GM21515 (cell line): ENCODE results near the gene ANKRD11.
"Not testable (repeated sequence)": the region's sequence is repeated elsewhere in the genome, so short reads cannot be mapped to it uniquely, and the experiment has no call there.

ENCODE experiments used
- ATAC-seq: cut with Tn5 transposase; IDR thresholded peaks from one replicate; pipeline ENCODE4 v1.9.1; 2021; ENCODE audit not compliant: unreplicated experiment

ANKRD11 gene

GRCh38 chr16:89318871-89319630 lies 171.3 kb downstream of the ANKRD11 start:
- no peak for ATAC-seq

- ATAC-seq: no peak
Observed at GRCh38 chr16:89318430-89318758, 172.0 kb downstream of the ANKRD11 start.

- ATAC-seq: no peak
Observed at GRCh38 chr16:89317729-89318429, 172.5 kb downstream of the ANKRD11 start.

- no peak for ATAC-seq
Observed at GRCh38 chr16:89317101-89317671, 173.2 kb downstream of the ANKRD11 start.

GRCh38 chr16:89316701-89317100 lies 173.7 kb downstream of the ANKRD11 start:
- ATAC-seq: no peak

- ATAC-seq: no peak
Observed at GRCh38 chr16:89315791-89316581, 174.4 kb downstream of the ANKRD11 start.

- no peak for ATAC-seq
Observed at GRCh38 chr16:89315271-89315670, 175.1 kb downstream of the ANKRD11 start.

- ATAC-seq: no peak
Observed at GRCh38 chr16:89314854-89315253, 175.5 kb downstream of the ANKRD11 start.

GRCh38 chr16:89314357-89314756 lies 176.0 kb downstream of the ANKRD11 start:
- no peak for ATAC-seq

- ATAC-seq: no peak
Observed at GRCh38 chr16:89313583-89313982, 176.8 kb downstream of the ANKRD11 start.

- no peak for ATAC-seq
Observed at GRCh38 chr16:89312598-89313299, 177.6 kb downstream of the ANKRD11 start.

- no peak for ATAC-seq
Observed at GRCh38 chr16:89312194-89312593, 178.2 kb downstream of the ANKRD11 start.

GRCh38 chr16:89311636-89312035 lies 178.7 kb downstream of the ANKRD11 start:
- ATAC-seq: no peak

- ATAC-seq: no peak
Observed at GRCh38 chr16:89309438-89310122, 180.8 kb downstream of the ANKRD11 start.

- ATAC-seq: no peak
Observed at GRCh38 chr16:89308391-89309333, 181.7 kb downstream of the ANKRD11 start.

- ATAC-seq: no peak
Observed at GRCh38 chr16:89307421-89307805, 182.9 kb downstream of the ANKRD11 start.

- ATAC-seq: not testable (repeated sequence)
Observed at GRCh38 chr16:89306457-89307420, 183.6 kb downstream of the ANKRD11 start.
